Heart left ventricle (tissue), 13 donors: Measurements from ENCODE around the gene EHD4.
A peak's percentile ranks its signal among the peaks of the same experiment; 100 is the strongest.

Experiments
- POLR2A ChIP-seq, 2 donors: fragments of 450-650 bp; IDR thresholded peaks; one replicate each; pipeline ENCODE4 v1.6.1; 2017; ENCODE audit warnings: antibody characterized with exemption in 2 of 2, mild to moderate bottlenecking in 2 of 2, moderate library complexity in 2 of 2
- TF ChIP-seq, protein P1 (sequence below), 12 donors: fragments of 200-600 bp; sonication (generic) in 4 of 12; IDR thresholded peaks; one replicate each; pipeline versions ENCODE4 v1.5.0 to v1.8.0; 2018 to 2022; ENCODE audit warnings: antibody characterized with exemption in 12 of 12, mild to moderate bottlenecking in 5 of 12
- donor health status: ischemic (EF 13 %, LVEDD 7.1; RV severe dilation, severe dysfunction).
- donor health status: DM: no; HTN: yes; CAD: no.
- donor health status: DM: no; HTN: no; CAD: no.
- donor health status: ischemic (EF 25% LVEDD 6.9; RV normal size, moderate dysfunction).
- donor health status: ischemic (EF 25% LVEDD 5.7; RV mildly dilated, moderate dysfunction).
- donor health status: ischemic (EF 35%, LVEDD 5.7; RV mildly dilated, moderate dysfunction).
- donor health status: nonischemic (EF 11% LVEDD 7.7; RV severe dilation, severe dysfunction).
- donor health status: DM: yes; HTN: yes; CAD: no.
- donor health status: PGD.
- donor health status: ischemic (EF 29% LVEDD 5.4; RV normal size, mild dysfunction).
- donor health status: nonischemic (EF 23%, LVEDD 6.1; RV moderate dilation, normal function).

DNA sequence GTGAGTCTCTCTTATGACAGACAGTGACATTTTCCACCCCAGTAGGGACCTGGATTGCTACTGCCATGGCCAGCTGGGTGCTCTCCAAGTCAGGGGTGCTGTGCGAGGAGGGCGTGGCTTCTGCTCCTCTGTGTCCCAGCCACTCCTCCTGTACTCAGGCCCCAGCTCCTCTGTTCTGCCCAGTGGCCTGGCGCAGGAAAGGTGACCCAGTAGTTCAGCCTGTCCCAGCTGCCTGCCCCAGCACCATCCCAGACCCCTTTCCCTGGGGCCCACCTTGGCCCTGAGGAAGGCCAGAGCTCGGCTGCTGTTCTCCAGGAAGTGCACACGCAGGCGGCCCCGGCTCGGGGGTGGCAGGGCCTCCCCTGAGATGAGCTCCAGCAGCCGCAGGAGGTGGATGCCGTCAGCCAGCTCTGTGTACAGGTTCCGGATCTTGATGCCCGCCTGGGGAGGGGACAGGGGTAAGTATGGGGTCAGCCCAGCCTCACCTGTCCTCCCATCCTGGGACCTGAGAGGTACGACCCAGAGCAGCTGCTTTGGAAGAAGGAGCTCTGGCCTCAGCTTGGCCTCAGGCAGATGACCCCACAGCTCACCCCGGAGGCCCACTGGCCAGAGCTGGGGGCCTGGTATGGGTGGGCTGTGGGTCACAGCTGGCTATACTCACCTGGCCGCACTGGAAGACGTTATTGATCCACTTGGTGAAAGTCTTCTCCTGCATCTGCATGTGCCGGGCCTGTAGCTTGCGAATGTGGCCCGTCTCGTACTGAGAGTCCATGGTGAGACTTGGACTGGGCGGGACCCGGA lies 79.5 kb downstream of the EHD4 start:
- TF ChIP-seq, protein P1, sequence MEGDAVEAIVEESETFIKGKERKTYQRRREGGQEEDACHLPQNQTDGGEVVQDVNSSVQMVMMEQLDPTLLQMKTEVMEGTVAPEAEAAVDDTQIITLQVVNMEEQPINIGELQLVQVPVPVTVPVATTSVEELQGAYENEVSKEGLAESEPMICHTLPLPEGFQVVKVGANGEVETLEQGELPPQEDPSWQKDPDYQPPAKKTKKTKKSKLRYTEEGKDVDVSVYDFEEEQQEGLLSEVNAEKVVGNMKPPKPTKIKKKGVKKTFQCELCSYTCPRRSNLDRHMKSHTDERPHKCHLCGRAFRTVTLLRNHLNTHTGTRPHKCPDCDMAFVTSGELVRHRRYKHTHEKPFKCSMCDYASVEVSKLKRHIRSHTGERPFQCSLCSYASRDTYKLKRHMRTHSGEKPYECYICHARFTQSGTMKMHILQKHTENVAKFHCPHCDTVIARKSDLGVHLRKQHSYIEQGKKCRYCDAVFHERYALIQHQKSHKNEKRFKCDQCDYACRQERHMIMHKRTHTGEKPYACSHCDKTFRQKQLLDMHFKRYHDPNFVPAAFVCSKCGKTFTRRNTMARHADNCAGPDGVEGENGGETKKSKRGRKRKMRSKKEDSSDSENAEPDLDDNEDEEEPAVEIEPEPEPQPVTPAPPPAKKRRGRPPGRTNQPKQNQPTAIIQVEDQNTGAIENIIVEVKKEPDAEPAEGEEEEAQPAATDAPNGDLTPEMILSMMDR (IDR thresholded peaks at IDR 0.05), result no peak
- peak in 1 of 2 donors; percentile 29 for TF ChIP-seq POLR2A (IDR thresholded peaks at IDR 0.05)
